Measurements from ENCODE around the gene RFX4.
"Not testable (repeated sequence)": the region's sequence is repeated elsewhere in the genome, so short reads cannot be mapped to it uniquely, and the experiment has no call there.

The RFX4 gene

GRCh38 chr12:106726603-106727202, 143.9 kb downstream of the RFX4 start:
- H3K9me3 ChIP-seq (ENCODE audit: control insufficient read depth in 2 of 2, low read length in 2 of 2); H3K4me3 ChIP-seq (ENCODE audit: low read length in 2 of 2); H3K27me3 ChIP-seq (ENCODE audit: control insufficient read depth in 1 of 2, insufficient read depth in 2 of 2, low read length in 2 of 2); H3K9ac ChIP-seq (ENCODE audit: low read length in 2 of 2); H3K36me3 ChIP-seq (ENCODE audit: control insufficient read depth in 2 of 2, insufficient read depth in 2 of 2, low read length in 2 of 2); H3K27ac ChIP-seq (ENCODE audit: low read length); H3K4me1 ChIP-seq (ENCODE audit: control insufficient read depth, insufficient read depth, low read length): not testable (repeated sequence)

- no peaks in the 10 kb centered on the region for H3K36me3 ChIP-seq (ENCODE audit: control insufficient read depth in 2 of 2, insufficient read depth in 2 of 2, low read length in 2 of 2)
- H3K27me3 ChIP-seq (ENCODE audit: control insufficient read depth in 1 of 2, insufficient read depth in 2 of 2, low read length in 2 of 2) = peaks cover 0 to 2% of the 10 kb centered on the region in 2 donors
- H3K4me3 ChIP-seq (ENCODE audit: low read length in 2 of 2) = no peak overlapping the region
- H3K9me3 ChIP-seq (ENCODE audit: control insufficient read depth in 2 of 2, low read length in 2 of 2) = no peaks in the 10 kb centered on the region
- no peak overlapping the region for H3K9ac ChIP-seq (ENCODE audit: low read length in 2 of 2)
- H3K27ac ChIP-seq (ENCODE audit: low read length) = no peak overlapping the region
- no peaks in the 10 kb centered on the region for H3K4me1 ChIP-seq (ENCODE audit: control insufficient read depth, insufficient read depth, low read length)
These were observed 146.8 kb downstream of the RFX4 start for GRCh38 chr12:106729611-106730010.

GRCh38 chr12:106732890-106733289, 150.1 kb downstream of the RFX4 start:
- Histone ChIP-seq H3K27me3 (ENCODE audit: control insufficient read depth in 1 of 2, insufficient read depth in 2 of 2, low read length in 2 of 2) (peaks cover 0 to 2% of the 10 kb centered on the region in 2 donors), H3K9me3 (ENCODE audit: control insufficient read depth in 2 of 2, low read length in 2 of 2) (no peaks in the 10 kb centered on the region), H3K4me1 (ENCODE audit: control insufficient read depth, insufficient read depth, low read length) (no peaks in the 10 kb centered on the region), H3K27ac (ENCODE audit: low read length) (no peak overlapping the region), H3K36me3 (ENCODE audit: control insufficient read depth in 2 of 2, insufficient read depth in 2 of 2, low read length in 2 of 2) (no peaks in the 10 kb centered on the region), H3K9ac (ENCODE audit: low read length in 2 of 2) (no peak overlapping the region), H3K4me3 (ENCODE audit: low read length in 2 of 2) (no peak overlapping the region)

- Histone ChIP-seq H3K36me3 (ENCODE audit: control insufficient read depth in 2 of 2, insufficient read depth in 2 of 2, low read length in 2 of 2) (no peaks in the 10 kb centered on the region), H3K4me1 (ENCODE audit: control insufficient read depth, insufficient read depth, low read length) (no peaks in the 10 kb centered on the region), H3K9me3 (ENCODE audit: control insufficient read depth in 2 of 2, low read length in 2 of 2) (no peaks in the 10 kb centered on the region), H3K9ac (ENCODE audit: low read length in 2 of 2) (no peak overlapping the region), H3K27me3 (ENCODE audit: control insufficient read depth in 1 of 2, insufficient read depth in 2 of 2, low read length in 2 of 2) (peaks cover 0 to 2% of the 10 kb centered on the region in 2 donors), H3K4me3 (ENCODE audit: low read length in 2 of 2) (no peak overlapping the region), H3K27ac (ENCODE audit: low read length) (no peak overlapping the region)
These were observed 150.9 kb downstream of the RFX4 start for GRCh38 chr12:106733660-106734059.

GRCh38 chr12:106736051-106736957, 153.5 kb downstream of the RFX4 start:
- Histone ChIP-seq H3K36me3 (ENCODE audit: control insufficient read depth in 2 of 2, insufficient read depth in 2 of 2, low read length in 2 of 2) (no peaks in the 10 kb centered on the region), H3K27ac (ENCODE audit: low read length) (no peak overlapping the region), H3K27me3 (ENCODE audit: control insufficient read depth in 1 of 2, insufficient read depth in 2 of 2, low read length in 2 of 2) (peaks cover 0 to 2% of the 10 kb centered on the region in 2 donors), H3K4me1 (ENCODE audit: control insufficient read depth, insufficient read depth, low read length) (no peaks in the 10 kb centered on the region), H3K9me3 (ENCODE audit: control insufficient read depth in 2 of 2, low read length in 2 of 2) (no peaks in the 10 kb centered on the region), H3K9ac (ENCODE audit: low read length in 2 of 2) (no peak overlapping the region), H3K4me3 (ENCODE audit: low read length in 2 of 2) (no peak overlapping the region)

- H3K27me3 ChIP-seq (ENCODE audit: control insufficient read depth in 1 of 2, insufficient read depth in 2 of 2, low read length in 2 of 2) = peaks cover 4 to 7% of the 10 kb centered on the region in 2 donors
- H3K9me3 ChIP-seq (ENCODE audit: control insufficient read depth in 2 of 2, low read length in 2 of 2) = no peaks in the 10 kb centered on the region
- H3K9ac ChIP-seq (ENCODE audit: low read length in 2 of 2) = no peak overlapping the region
- no peak overlapping the region for H3K4me3 ChIP-seq (ENCODE audit: low read length in 2 of 2)
- H3K36me3 ChIP-seq (ENCODE audit: control insufficient read depth in 2 of 2, insufficient read depth in 2 of 2, low read length in 2 of 2) = no peaks in the 10 kb centered on the region
- no peak overlapping the region for H3K27ac ChIP-seq (ENCODE audit: low read length)
- no peaks in the 10 kb centered on the region for H3K4me1 ChIP-seq (ENCODE audit: control insufficient read depth, insufficient read depth, low read length)
These were observed 156.5 kb downstream of the RFX4 start for GRCh38 chr12:106739318-106739717.

GRCh38 chr12:106739815-106740530, 157.2 kb downstream of the RFX4 start:
- no peak overlapping the region for H3K27ac ChIP-seq (ENCODE audit: low read length)
- peaks cover 4 to 7% of the 10 kb centered on the region in 2 donors for H3K27me3 ChIP-seq (ENCODE audit: control insufficient read depth in 1 of 2, insufficient read depth in 2 of 2, low read length in 2 of 2)
- H3K9me3 ChIP-seq (ENCODE audit: control insufficient read depth in 2 of 2, low read length in 2 of 2) = no peaks in the 10 kb centered on the region

GRCh38 chr12:106740818-106741217, 158.0 kb downstream of the RFX4 start:
- no peak overlapping the region for H3K4me3 ChIP-seq (ENCODE audit: low read length in 2 of 2)
- no peaks in the 10 kb centered on the region for H3K4me1 ChIP-seq (ENCODE audit: control insufficient read depth, insufficient read depth, low read length)
- no peaks in the 10 kb centered on the region for H3K9me3 ChIP-seq (ENCODE audit: control insufficient read depth in 2 of 2, low read length in 2 of 2)
- H3K27ac ChIP-seq (ENCODE audit: low read length) = no peak overlapping the region
- H3K36me3 ChIP-seq (ENCODE audit: control insufficient read depth in 2 of 2, insufficient read depth in 2 of 2, low read length in 2 of 2) = no peaks in the 10 kb centered on the region
- H3K27me3 ChIP-seq (ENCODE audit: control insufficient read depth in 1 of 2, insufficient read depth in 2 of 2, low read length in 2 of 2) = peaks cover 4 to 7% of the 10 kb centered on the region in 2 donors
- H3K9ac ChIP-seq (ENCODE audit: low read length in 2 of 2) = no peak overlapping the region

More at GRCh38 chr12:106739815-106740530, 157.2 kb downstream of the RFX4 start:
- Histone ChIP-seq H3K36me3 (ENCODE audit: control insufficient read depth in 2 of 2, insufficient read depth in 2 of 2, low read length in 2 of 2) (no peaks in the 10 kb centered on the region), H3K4me3 (ENCODE audit: low read length in 2 of 2) (no peak overlapping the region), H3K9ac (ENCODE audit: low read length in 2 of 2) (no peak overlapping the region), H3K4me1 (ENCODE audit: control insufficient read depth, insufficient read depth, low read length) (no peaks in the 10 kb centered on the region)

- H3K4me1 ChIP-seq (ENCODE audit: control insufficient read depth, insufficient read depth, low read length) = no peaks in the 10 kb centered on the region
These were observed 158.4 kb downstream of the RFX4 start for GRCh38 chr12:106741247-106741646.

GRCh38 chr12:106743270-106743988, 160.6 kb downstream of the RFX4 start:
- Histone ChIP-seq H3K27me3 (ENCODE audit: control insufficient read depth in 1 of 2, insufficient read depth in 2 of 2, low read length in 2 of 2) (peaks cover 4 to 7% of the 10 kb centered on the region in 2 donors), H3K36me3 (ENCODE audit: control insufficient read depth in 2 of 2, insufficient read depth in 2 of 2, low read length in 2 of 2) (no peaks in the 10 kb centered on the region), H3K4me1 (ENCODE audit: control insufficient read depth, insufficient read depth, low read length) (no peaks in the 10 kb centered on the region), H3K4me3 (ENCODE audit: low read length in 2 of 2) (no peak overlapping the region), H3K9ac (ENCODE audit: low read length in 2 of 2) (no peak overlapping the region), H3K9me3 (ENCODE audit: control insufficient read depth in 2 of 2, low read length in 2 of 2) (no peaks in the 10 kb centered on the region), H3K27ac (ENCODE audit: low read length) (no peak overlapping the region)

More at GRCh38 chr12:106741247-106741646, 158.4 kb downstream of the RFX4 start:
- Histone ChIP-seq H3K9ac (ENCODE audit: low read length in 2 of 2) (no peak overlapping the region), H3K27ac (ENCODE audit: low read length) (no peak overlapping the region), H3K9me3 (ENCODE audit: control insufficient read depth in 2 of 2, low read length in 2 of 2) (no peaks in the 10 kb centered on the region), H3K27me3 (ENCODE audit: control insufficient read depth in 1 of 2, insufficient read depth in 2 of 2, low read length in 2 of 2) (peaks cover 4 to 7% of the 10 kb centered on the region in 2 donors), H3K4me3 (ENCODE audit: low read length in 2 of 2) (no peak overlapping the region), H3K36me3 (ENCODE audit: control insufficient read depth in 2 of 2, insufficient read depth in 2 of 2, low read length in 2 of 2) (no peaks in the 10 kb centered on the region)
